Mucosa of descending colon (tissue), 3 donors: ENCODE data around the gene PTPRD. TPM values are rescaled to one million over a fixed set of nuclear protein-coding genes. Genes with fewer than 3 reads are reported as not detected.

Source experiments
- ATAC-seq: fragments of 200-7000 bp; cut with Tn5 transposase; one replicate; pipeline ENCODE4 v1.9.1; 2020; ENCODE audit warnings: mild to moderate bottlenecking, moderate library complexity
- DNase-seq, 3 donors: peaks; one replicate each; pipeline ENCODE4 v3.0.0-alpha.2; 2020
- H3K36me3 ChIP-seq: fragments of 200-600 bp; one replicate; pipeline ENCODE4 v1.8.0; 2021; ENCODE audit warnings: low read depth, mild to moderate bottlenecking
- H3K4me1 ChIP-seq: fragments of 200-600 bp; one replicate; pipeline ENCODE4 v1.8.0; 2021; ENCODE audit warnings: low read depth, mild to moderate bottlenecking
- H3K4me3 ChIP-seq: fragments of 200-600 bp; one replicate; pipeline ENCODE4 v1.8.0; 2021; ENCODE audit warnings: mild to moderate bottlenecking
- H3K9me3 ChIP-seq: fragments of 200-600 bp; one replicate; pipeline ENCODE4 v1.8.0; 2021; ENCODE audit warnings: mild to moderate bottlenecking
- CTCF ChIP-seq: fragments of 200-600 bp; IDR thresholded peaks from one replicate; pipeline ENCODE4 v1.8.0; 2022; ENCODE audit warnings: antibody characterized with exemption, mild to moderate bottlenecking
- intact Hi-C, 2 donors: fragments of 100-400 bp; cut with DNase I in 1 of 2; cut with micrococcal nuclease in 1 of 2; formaldehyde crosslinking; loops; one replicate each; pipeline versions ENCODE4 v1.11.0 to v1.11.1; 2022; cut with DNase I, micrococcal nuclease
- total RNA-seq, 3 donors: library from RNA; stranded (reverse); fragmentation: NEBNext Ultra II Directional in 2 of 3; extraction: Animal tissue kit (Norgen Biotek cat#: 25700) in 2 of 3; gene quantifications; one replicate each; pipeline versions ENCODE4 v1.2.1 to v1.2.4, GENCODE V29; 2021 to 2023
- donor health status: DM: no; HTN: no; CAD: no; lungs with moderate emphysema.
- donor health status: DM: no; HTN: no; CAD: no.
- donor health status: DM: no; HTN: yes; CAD: no.

Gene PTPRD
- total RNA-seq, 3 donors from 2014 or later: 52.7 to 128 (median 113) TPM

GRCh38 chr9:8632493-8632892 is 1980.3 kb downstream of the PTPRD start:
- Histone ChIP-seq H3K36me3 (no peaks in the 10 kb centered on the region), H3K4me3 (no peak overlapping the region), H3K9me3 (no peaks in the 10 kb centered on the region), H3K4me1 (no peaks in the 10 kb centered on the region)
- intact Hi-C loops: no loop called here
- no peak for ATAC-seq
- no peak for DNase-seq
- TF ChIP-seq CTCF: no peak

- no peak for DNase-seq
- Histone ChIP-seq H3K4me1 (no peaks in the 10 kb centered on the region), H3K36me3 (no peaks in the 10 kb centered on the region), H3K9me3 (no peaks in the 10 kb centered on the region), H3K4me3 (no peak overlapping the region)
- ATAC-seq: no peak
- no peak for TF ChIP-seq CTCF
- intact Hi-C loops: no loop called here
Measured at GRCh38 chr9:8628791-8629190, 1984.0 kb downstream of the PTPRD start.

GRCh38 chr9:8627976-8628679 is 1984.7 kb downstream of the PTPRD start:
- Histone ChIP-seq H3K9me3 (no peaks in the 10 kb centered on the region), H3K4me3 (no peak overlapping the region), H3K36me3 (no peaks in the 10 kb centered on the region), H3K4me1 (no peaks in the 10 kb centered on the region)
- intact Hi-C loops: no loop called here
- DNase-seq (no peak), ATAC-seq (no peak)
- no peak for TF ChIP-seq CTCF

GRCh38 chr9:8622871-8623270 is 1989.9 kb downstream of the PTPRD start:
- ATAC-seq (no peak), DNase-seq (no peak)
- intact Hi-C loops: no loop called here
- no peaks in the 10 kb centered on the region for H3K9me3 ChIP-seq
- H3K4me3 ChIP-seq: no peak overlapping the region
- H3K4me1 ChIP-seq: no peaks in the 10 kb centered on the region
- TF ChIP-seq CTCF: no peak
- no peaks in the 10 kb centered on the region for H3K36me3 ChIP-seq

GRCh38 chr9:8622222-8622802 is 1990.5 kb downstream of the PTPRD start:
- no peak overlapping the region for H3K4me3 ChIP-seq

More at GRCh38 chr9:8622222-8622802, 1990.5 kb downstream of the PTPRD start:
- DNase-seq (no peak), ATAC-seq (no peak)
- H3K36me3 ChIP-seq: no peaks in the 10 kb centered on the region
- H3K4me1 ChIP-seq: no peaks in the 10 kb centered on the region
- TF ChIP-seq CTCF: no peak
- intact Hi-C loops: no loop called here
- H3K9me3 ChIP-seq: no peaks in the 10 kb centered on the region
